Astrocyte (in vitro differentiated cells and primary cell): ENCODE results near the gene PPCS. TPM values are rescaled to one million over a fixed set of nuclear protein-coding genes. Genes with fewer than 3 reads are reported as not detected.

Experiments used
- DNase-seq: peaks from one replicate; pipeline ENCODE4 v3.0.0-alpha.2; 2010; ENCODE audit warnings: low read depth
- FAIRE-seq: peaks from 2 replicates; lab custom pipeline; 2011; peaks lifted over from hg19 to GRCh38; lab: Jason Lieb, UNC
- H2AFZ ChIP-seq: 2 replicates; pipeline ENCODE4 v1.6.0; 2012; ENCODE audit warnings: low read depth, low read length, inconsistent platforms
- H3K27ac ChIP-seq: 2 replicates; pipeline ENCODE4 v1.5.1; 2011; ENCODE audit warnings: low read depth, low read length, inconsistent platforms
- H3K27me3 ChIP-seq: 2 replicates; pipeline ENCODE4 v1.6.0; 2011; ENCODE audit warnings: low read length, inconsistent platforms; ENCODE audit not compliant: insufficient read depth
- H3K36me3 ChIP-seq: 2 replicates; pipeline ENCODE4 v1.5.1; 2011; ENCODE audit warnings: low read length, inconsistent platforms; ENCODE audit not compliant: insufficient read depth
- H3K4me1 ChIP-seq: 2 replicates; pipeline ENCODE4 v1.5.1; 2011; ENCODE audit warnings: low read length, inconsistent platforms; ENCODE audit not compliant: insufficient read depth
- H3K4me2 ChIP-seq: 2 replicates; pipeline ENCODE4 v1.6.0; 2012; ENCODE audit warnings: low read length, inconsistent platforms
- H3K4me3 ChIP-seq: 2 replicates; pipeline ENCODE4 v1.5.1; 2011; ENCODE audit warnings: low read depth, mild to moderate bottlenecking, low read length, inconsistent platforms; ENCODE audit not compliant: insufficient read depth
- H3K79me2 ChIP-seq: 2 replicates; pipeline ENCODE4 v1.6.0; 2012; ENCODE audit warnings: mild to moderate bottlenecking, low read length, inconsistent platforms; ENCODE audit not compliant: insufficient read depth
- H3K9ac ChIP-seq: 2 replicates; pipeline ENCODE4 v1.6.0; 2012; ENCODE audit warnings: mild to moderate bottlenecking, low read length, inconsistent platforms
- H3K9me3 ChIP-seq: 2 replicates; pipeline ENCODE4 v1.5.1; 2012; ENCODE audit warnings: low read depth, mild to moderate bottlenecking, low read length, inconsistent platforms; ENCODE audit not compliant: insufficient read depth
- H4K20me1 ChIP-seq: 2 replicates; pipeline ENCODE4 v1.6.0; 2012; ENCODE audit warnings: low read length, inconsistent platforms; ENCODE audit not compliant: insufficient read depth
- H3K27ac Mint-ChIP-seq: one replicate; pipeline ENCODE4 v1.8.0; 2021; ENCODE audit warnings: mild to moderate bottlenecking, mixed read lengths; ENCODE audit not compliant: unreplicated experiment
- H3K27me3 Mint-ChIP-seq: one replicate; pipeline ENCODE4 v1.8.0; 2021; ENCODE audit warnings: low read depth, mixed read lengths; ENCODE audit not compliant: unreplicated experiment
- H3K36me3 Mint-ChIP-seq: one replicate; pipeline ENCODE4 v1.8.0; 2021; ENCODE audit warnings: low read depth, mixed read lengths; ENCODE audit not compliant: unreplicated experiment
- H3K4me1 Mint-ChIP-seq: one replicate; pipeline ENCODE4 v1.8.0; 2021; ENCODE audit warnings: low read depth, mixed read lengths; ENCODE audit not compliant: unreplicated experiment
- H3K4me3 Mint-ChIP-seq: one replicate; pipeline ENCODE4 v1.8.0; 2021; ENCODE audit warnings: mild to moderate bottlenecking, moderate library complexity, mixed read lengths; ENCODE audit not compliant: unreplicated experiment
- H3K9me3 Mint-ChIP-seq: one replicate; pipeline ENCODE4 v1.8.0; 2021; ENCODE audit warnings: mild to moderate bottlenecking, mixed read lengths; ENCODE audit not compliant: unreplicated experiment
- EZH2 ChIP-seq: IDR thresholded peaks from 2 replicates; pipeline ENCODE4 v1.6.1; 2012; ENCODE audit warnings: mild to moderate bottlenecking, low read length, inconsistent platforms; ENCODE audit not compliant: insufficient read depth
- total RNA-seq: library from RNA; stranded (reverse); gene quantifications from 2 replicates; pipeline ENCODE4 v1.2.1, GENCODE V29; 2021
- TF ChIP-seq, protein P1 (sequence below): IDR thresholded peaks from 2 replicates; pipeline ENCODE4 v1.5.1; 2011; ENCODE audit warnings: low read depth, mild to moderate bottlenecking, inconsistent platforms, low read length, moderate library complexity; ENCODE audit not compliant: insufficient read depth

The PPCS gene
- total RNA-seq, 1 donor from 2014 or later: 23.4 TPM

DNA sequence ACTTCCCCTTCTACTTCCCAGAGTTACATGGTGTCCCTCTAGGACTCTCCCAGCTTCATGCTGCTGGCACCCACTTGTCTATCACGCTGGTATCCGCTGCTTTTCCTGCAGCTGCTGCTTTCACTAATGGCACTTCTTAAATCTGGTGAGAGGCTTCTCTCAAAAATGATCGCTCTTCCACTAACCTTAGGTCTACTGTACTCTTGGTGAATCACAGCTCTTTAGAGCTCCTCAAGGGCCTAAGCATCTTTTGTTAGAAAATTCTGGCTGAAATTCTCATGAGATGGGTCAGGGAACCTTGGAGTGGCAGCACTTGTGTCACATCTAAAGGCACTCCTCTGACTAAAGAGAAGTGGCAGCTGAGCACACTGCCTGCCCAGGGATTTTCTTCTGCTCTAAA is 32.7 kb upstream of the PPCS start:
- peak overlapping the region; percentile 77 for H3K27ac Mint-ChIP-seq
- H3K27me3 Mint-ChIP-seq: no peaks in the 10 kb centered on the region

DNA sequence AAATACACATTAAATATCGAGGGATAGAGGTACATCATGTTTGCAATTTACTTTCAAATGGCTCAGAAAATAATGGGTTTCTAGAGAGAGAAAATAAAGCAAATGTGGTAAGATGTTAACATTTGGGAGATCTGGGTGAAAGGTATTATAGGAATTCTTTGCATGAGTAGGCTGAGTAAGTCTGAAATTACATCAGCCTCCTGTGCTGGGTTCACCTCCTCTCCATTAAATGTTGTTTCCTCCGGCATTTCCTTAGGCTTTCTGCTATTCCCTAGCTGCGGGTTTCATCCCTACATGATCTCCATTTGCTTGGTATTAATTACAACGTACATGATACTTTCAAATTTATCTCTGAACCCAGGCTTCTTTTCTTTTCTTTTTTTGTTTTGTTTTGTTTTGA is 32.1 kb upstream of the PPCS start:
- Mint-ChIP-seq H3K9me3 (no peaks in the 10 kb centered on the region), H3K36me3 (no peaks in the 10 kb centered on the region), H3K27ac (peak overlapping the region; percentile 83), H3K27me3 (no peaks in the 10 kb centered on the region), H3K4me3 (no peak overlapping the region), H3K4me1 (peaks cover 34% of the 10 kb centered on the region)
- Histone ChIP-seq H3K9me3 (no peaks in the 10 kb centered on the region), H3K4me2 (no peak overlapping the region), H3K4me3 (no peak overlapping the region), H3K36me3 (no peaks in the 10 kb centered on the region), H4K20me1 (no peaks in the 10 kb centered on the region), H3K79me2 (no peaks in the 10 kb centered on the region), H3K4me1 (peaks cover 12% of the 10 kb centered on the region), H3K9ac (no peak overlapping the region), H3K27ac (no peak overlapping the region), H2AFZ (no peak overlapping the region), H3K27me3 (peaks cover 16% of the 10 kb centered on the region)
- no peak for TF ChIP-seq EZH2
- TF ChIP-seq, protein P1, sequence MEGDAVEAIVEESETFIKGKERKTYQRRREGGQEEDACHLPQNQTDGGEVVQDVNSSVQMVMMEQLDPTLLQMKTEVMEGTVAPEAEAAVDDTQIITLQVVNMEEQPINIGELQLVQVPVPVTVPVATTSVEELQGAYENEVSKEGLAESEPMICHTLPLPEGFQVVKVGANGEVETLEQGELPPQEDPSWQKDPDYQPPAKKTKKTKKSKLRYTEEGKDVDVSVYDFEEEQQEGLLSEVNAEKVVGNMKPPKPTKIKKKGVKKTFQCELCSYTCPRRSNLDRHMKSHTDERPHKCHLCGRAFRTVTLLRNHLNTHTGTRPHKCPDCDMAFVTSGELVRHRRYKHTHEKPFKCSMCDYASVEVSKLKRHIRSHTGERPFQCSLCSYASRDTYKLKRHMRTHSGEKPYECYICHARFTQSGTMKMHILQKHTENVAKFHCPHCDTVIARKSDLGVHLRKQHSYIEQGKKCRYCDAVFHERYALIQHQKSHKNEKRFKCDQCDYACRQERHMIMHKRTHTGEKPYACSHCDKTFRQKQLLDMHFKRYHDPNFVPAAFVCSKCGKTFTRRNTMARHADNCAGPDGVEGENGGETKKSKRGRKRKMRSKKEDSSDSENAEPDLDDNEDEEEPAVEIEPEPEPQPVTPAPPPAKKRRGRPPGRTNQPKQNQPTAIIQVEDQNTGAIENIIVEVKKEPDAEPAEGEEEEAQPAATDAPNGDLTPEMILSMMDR: no peak
- FAIRE-seq (no peak), DNase-seq (peak; percentile 20)

More for the DNA sequence above, 32.7 kb upstream of the PPCS start:
- H3K4me3 ChIP-seq: no peak overlapping the region
- H3K9ac ChIP-seq: no peak overlapping the region
- H2AFZ ChIP-seq: no peak overlapping the region
- no peak overlapping the region for H3K4me3 Mint-ChIP-seq
- no peak for DNase-seq
- H3K27me3 ChIP-seq: peaks cover 16% of the 10 kb centered on the region
- H3K4me1 Mint-ChIP-seq: peaks cover 35% of the 10 kb centered on the region
- H4K20me1 ChIP-seq: no peaks in the 10 kb centered on the region
- no peak overlapping the region for H3K27ac ChIP-seq
- no peaks in the 10 kb centered on the region for H3K79me2 ChIP-seq
- no peaks in the 10 kb centered on the region for H3K36me3 ChIP-seq
- no peaks in the 10 kb centered on the region for H3K9me3 Mint-ChIP-seq
- FAIRE-seq: no peak
- peaks cover 12% of the 10 kb centered on the region for H3K4me1 ChIP-seq
- H3K4me2 ChIP-seq: no peak overlapping the region
- TF ChIP-seq EZH2: no peak
- TF ChIP-seq, protein P1: no peak
- no peaks in the 10 kb centered on the region for H3K36me3 Mint-ChIP-seq
- H3K9me3 ChIP-seq: no peaks in the 10 kb centered on the region

DNA sequence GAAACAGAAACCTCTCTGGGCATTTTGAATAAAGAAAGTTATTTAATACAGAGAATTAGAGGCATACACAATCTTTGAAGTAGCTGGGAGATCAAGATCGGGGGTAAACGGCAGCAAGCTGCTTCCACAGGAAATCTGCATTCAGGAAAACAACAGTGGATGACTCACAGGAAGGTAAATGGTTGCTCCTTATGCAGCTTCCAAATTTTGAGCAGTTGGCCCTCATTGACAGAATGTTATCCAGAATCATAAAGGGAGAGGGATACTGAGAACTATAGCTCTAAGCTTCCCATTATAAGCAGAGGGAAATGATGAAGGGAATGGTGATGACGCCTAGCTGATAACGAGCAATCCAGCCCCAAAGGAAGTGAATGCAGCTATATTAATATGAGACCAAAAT is 29.1 kb upstream of the PPCS start:
- DNase-seq (no peak), FAIRE-seq (no peak)
- Histone ChIP-seq H3K79me2 (no peaks in the 10 kb centered on the region), H3K4me2 (no peak overlapping the region), H3K9me3 (no peaks in the 10 kb centered on the region), H3K9ac (no peak overlapping the region), H3K27ac (no peak overlapping the region), H4K20me1 (no peaks in the 10 kb centered on the region), H3K4me3 (no peak overlapping the region), H3K36me3 (no peaks in the 10 kb centered on the region), H3K4me1 (no peaks in the 10 kb centered on the region), H2AFZ (no peak overlapping the region), H3K27me3 (peaks cover 5% of the 10 kb centered on the region)
- Mint-ChIP-seq H3K4me1 (peaks cover 24% of the 10 kb centered on the region), H3K9me3 (no peaks in the 10 kb centered on the region), H3K36me3 (no peaks in the 10 kb centered on the region), H3K27ac (no peak overlapping the region), H3K4me3 (no peak overlapping the region), H3K27me3 (no peaks in the 10 kb centered on the region)
- TF ChIP-seq EZH2: no peak
- TF ChIP-seq, protein P1: no peak
